Subcutaneous abdominal adipose tissue (tissue), 5 donors: ENCODE results near the gene LAMB1.
"Not testable (repeated sequence)": the region's sequence is repeated elsewhere in the genome, so short reads cannot be mapped to it uniquely, and the experiment has no call there.

Experiments used
- H3K27ac ChIP-seq: one replicate; pipeline ENCODE4 v1.7.0; 2013; ENCODE audit warnings: low read depth, mild to moderate bottlenecking, inconsistent platforms, low read length, moderate library complexity
- H3K27me3 ChIP-seq, 5 donors: one replicate each; pipeline ENCODE4 v1.7.0; 2013; ENCODE audit warnings: low read length in 5 of 5, inconsistent platforms in 1 of 5; ENCODE audit not compliant: control insufficient read depth in 5 of 5, insufficient read depth in 4 of 5
- H3K36me3 ChIP-seq, 5 donors: one replicate each; pipeline ENCODE4 v1.7.0; 2013; ENCODE audit warnings: low read length in 5 of 5; ENCODE audit not compliant: control insufficient read depth in 5 of 5, insufficient read depth in 5 of 5
- H3K4me1 ChIP-seq, 5 donors: one replicate each; pipeline ENCODE4 v1.7.0; 2013; ENCODE audit warnings: low read length in 5 of 5, mild to moderate bottlenecking in 3 of 5, moderate library complexity in 1 of 5; ENCODE audit not compliant: control insufficient read depth in 5 of 5, insufficient read depth in 5 of 5
- H3K4me3 ChIP-seq, 5 donors: one replicate each; pipeline ENCODE4 v1.7.0; 2013; ENCODE audit warnings: low read length in 5 of 5, low read depth in 1 of 5
- H3K9ac ChIP-seq, 5 donors: one replicate each; pipeline ENCODE4 v1.7.0; 2013; ENCODE audit warnings: low read length in 5 of 5, mild to moderate bottlenecking in 4 of 5, moderate library complexity in 3 of 5
- H3K9me3 ChIP-seq, 5 donors: one replicate each; pipeline ENCODE4 v1.7.0; 2013; ENCODE audit warnings: low read length in 5 of 5; ENCODE audit not compliant: control insufficient read depth in 5 of 5
- donor health status: healthy.
- donor health status: healthy.
- donor health status: healthy.
- donor health status: healthy.
- donor health status: healthy.

LAMB1 gene

GRCh38 chr7:107914831-107915230 is 88.1 kb downstream of the LAMB1 start:
- no peak overlapping the region for H3K4me3 ChIP-seq
- peaks cover 0 to 13% (median 11%) of the 10 kb centered on the region in 5 donors for H3K4me1 ChIP-seq
- peak overlapping the region; percentile 68 for H3K27ac ChIP-seq
- H3K9me3 ChIP-seq: no peaks in the 10 kb centered on the region
- no peaks in the 10 kb centered on the region for H3K27me3 ChIP-seq
- H3K36me3 ChIP-seq: peaks cover 34 to 49% (median 39%) of the 10 kb centered on the region in 5 donors
- peak overlapping the region in 1 of 5 donors; percentile 42 for H3K9ac ChIP-seq

- peaks cover 27 to 49% (median 39%) of the 10 kb centered on the region in 5 donors for H3K36me3 ChIP-seq
These were observed 89.1 kb downstream of the LAMB1 start for GRCh38 chr7:107913851-107914250.

GRCh38 chr7:107911981-107912380 is 91.0 kb downstream of the LAMB1 start:
- Histone ChIP-seq H3K36me3 (peaks cover 17 to 41% (median 30%) of the 10 kb centered on the region in 5 donors), H3K4me3 (no peak overlapping the region), H3K9me3 (no peaks in the 10 kb centered on the region), H3K4me1 (peaks cover 0 to 29% (median 17%) of the 10 kb centered on the region in 5 donors), H3K27ac (no peak overlapping the region), H3K27me3 (no peaks in the 10 kb centered on the region), H3K9ac (no peak overlapping the region)

More at GRCh38 chr7:107913851-107914250, 89.1 kb downstream of the LAMB1 start:
- Histone ChIP-seq H3K4me3 (no peak overlapping the region), H3K4me1 (peaks cover 0 to 15% (median 11%) of the 10 kb centered on the region in 5 donors), H3K9me3 (no peaks in the 10 kb centered on the region), H3K9ac (no peak overlapping the region), H3K27ac (peak overlapping the region; percentile 68), H3K27me3 (no peaks in the 10 kb centered on the region)

- no peak overlapping the region for H3K4me3 ChIP-seq
- H3K9ac ChIP-seq: no peak overlapping the region
- peaks cover 32 to 59% (median 44%) of the 10 kb centered on the region in 5 donors for H3K36me3 ChIP-seq
- H3K27me3 ChIP-seq: no peaks in the 10 kb centered on the region
- H3K27ac ChIP-seq: peak overlapping the region; percentile 78
- no peaks in the 10 kb centered on the region for H3K9me3 ChIP-seq
- H3K4me1 ChIP-seq: peaks cover 0 to 23% (median 11%) of the 10 kb centered on the region in 5 donors
These were observed 93.5 kb downstream of the LAMB1 start for GRCh38 chr7:107909445-107909844.

GRCh38 chr7:107907790-107908189 is 95.2 kb downstream of the LAMB1 start:
- peaks cover 0 to 18% (median 8%) of the 10 kb centered on the region in 5 donors for H3K4me1 ChIP-seq
- H3K27me3 ChIP-seq: no peaks in the 10 kb centered on the region
- peaks cover 41 to 70% (median 54%) of the 10 kb centered on the region in 5 donors for H3K36me3 ChIP-seq
- no peak overlapping the region for H3K4me3 ChIP-seq
- H3K9ac ChIP-seq: no peak overlapping the region
- H3K27ac ChIP-seq: peak overlapping the region; percentile 78
- no peaks in the 10 kb centered on the region for H3K9me3 ChIP-seq

GRCh38 chr7:107902381-107902780 is 100.6 kb downstream of the LAMB1 start:
- Histone ChIP-seq H3K27me3 (no peaks in the 10 kb centered on the region), H3K36me3 (peaks cover 27 to 46% (median 38%) of the 10 kb centered on the region in 5 donors), H3K27ac (no peak overlapping the region), H3K4me3 (no peak overlapping the region), H3K9ac (no peak overlapping the region), H3K9me3 (no peaks in the 10 kb centered on the region), H3K4me1 (peaks cover 0 to 15% (median 7%) of the 10 kb centered on the region in 5 donors)

GRCh38 chr7:107900496-107901015 is 102.4 kb downstream of the LAMB1 start:
- no peaks in the 10 kb centered on the region for H3K27me3 ChIP-seq
- H3K36me3 ChIP-seq: peaks cover 17 to 42% (median 24%) of the 10 kb centered on the region in 5 donors
- no peak overlapping the region for H3K4me3 ChIP-seq
- H3K9me3 ChIP-seq: no peaks in the 10 kb centered on the region
- peaks cover 0 to 10% (median 6%) of the 10 kb centered on the region in 5 donors for H3K4me1 ChIP-seq
- no peak overlapping the region for H3K9ac ChIP-seq
- H3K27ac ChIP-seq: no peak overlapping the region

- no peaks in the 10 kb centered on the region for H3K27me3 ChIP-seq
- no peak overlapping the region for H3K27ac ChIP-seq
- H3K4me3 ChIP-seq: no peak overlapping the region
- peaks cover 0 to 15% (median 8%) of the 10 kb centered on the region in 5 donors for H3K4me1 ChIP-seq
- H3K36me3 ChIP-seq: peaks cover 19 to 45% (median 29%) of the 10 kb centered on the region in 5 donors
- no peaks in the 10 kb centered on the region for H3K9me3 ChIP-seq
- H3K9ac ChIP-seq: peak overlapping the region in 1 of 5 donors; percentile 45
These were observed 103.9 kb downstream of the LAMB1 start for GRCh38 chr7:107898997-107899594.

GRCh38 chr7:107892367-107892741 is 110.6 kb downstream of the LAMB1 start:
- H3K27ac ChIP-seq: peak overlapping the region; percentile 93
- H3K36me3 ChIP-seq: peaks cover 15 to 27% (median 18%) of the 10 kb centered on the region in 5 donors
- not testable (repeated sequence) for H3K9me3 ChIP-seq, H3K27me3 ChIP-seq
- H3K4me3 ChIP-seq: peak overlapping the region; percentile 79 to 93 (median 88)
- H3K9ac ChIP-seq: peak overlapping the region; percentile 57 to 97 (median 93)
- peaks cover 3 to 43% (median 40%) of the 10 kb centered on the region in 5 donors for H3K4me1 ChIP-seq

- Histone ChIP-seq H3K36me3 (peaks cover 15 to 23% (median 18%) of the 10 kb centered on the region in 5 donors), H3K4me3 (peak overlapping the region; percentile 79 to 93 (median 88)), H3K27me3 (no peaks in the 10 kb centered on the region), H3K9ac (peak overlapping the region; percentile 57 to 97 (median 93)), H3K27ac (peak overlapping the region; percentile 93), H3K9me3 (no peaks in the 10 kb centered on the region), H3K4me1 (peaks cover 3 to 43% (median 37%) of the 10 kb centered on the region in 5 donors)
These were observed 111.2 kb downstream of the LAMB1 start for GRCh38 chr7:107891636-107892366.
